Myocyte (in vitro differentiated cells): Measurements from ENCODE around the gene PLA2G2A. TPM values are rescaled to one million over a fixed set of nuclear protein-coding genes. Genes with fewer than 3 reads are reported as not detected.
"Not testable (repeated sequence)": the region's sequence is repeated elsewhere in the genome, so short reads cannot be mapped to it uniquely, and the experiment has no call there.

Experiments used
- DNase-seq: peaks from one replicate; pipeline ENCODE4 v3.0.0-alpha.2; 2012; ENCODE audit warnings: low read depth
- polyA plus RNA-seq: library from polyadenylated mRNA; unstranded; fragments of >200 nt; gene quantifications from one replicate; pipeline ENCODE4 v1.2.1, GENCODE V29; 2012; ENCODE audit warnings: missing spikeins
- total RNA-seq: library from RNA; depleted of rRNA; stranded (reverse); fragments of >200 nt; gene quantifications from 2 replicates; pipeline ENCODE4 v1.2.3, GENCODE V29; 2014

The PLA2G2A gene
- not detected in 2 replicates for total RNA-seq
- not detected for polyA plus RNA-seq

GRCh38 chr1:19979494-19979977, at the start of gene PLA2G2A:
TSS of gene PLA2G2A (minus strand) at chr1:19979618. CDS start at chr1:19978773, 845 bp downstream.
- DNase-seq: no peak

DNA sequence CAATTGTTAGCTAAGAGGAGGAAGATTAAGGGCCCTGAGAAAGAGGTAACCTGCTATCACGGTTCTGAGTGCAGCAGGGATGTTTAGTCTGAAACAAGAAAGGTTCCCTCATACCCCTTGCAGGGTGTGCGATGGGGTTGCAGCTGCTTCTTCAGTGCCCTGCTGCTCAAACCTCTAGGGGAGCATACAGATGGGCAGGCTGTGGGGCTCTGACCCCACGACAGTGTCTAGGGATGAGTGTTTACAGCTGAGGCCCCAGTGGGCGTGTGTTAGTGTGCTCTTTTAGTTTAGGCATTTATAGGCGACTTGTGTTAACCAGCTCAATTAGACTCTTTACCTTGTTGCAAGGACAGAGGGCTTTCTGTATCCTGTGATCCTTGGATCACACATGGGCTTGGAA, 49.3 kb upstream of the PLA2G2A start:
- no peak for DNase-seq

- no peak for DNase-seq
These were observed 48.7 kb upstream of the PLA2G2A start for GRCh38 chr1:20028125-20028524.

DNA sequence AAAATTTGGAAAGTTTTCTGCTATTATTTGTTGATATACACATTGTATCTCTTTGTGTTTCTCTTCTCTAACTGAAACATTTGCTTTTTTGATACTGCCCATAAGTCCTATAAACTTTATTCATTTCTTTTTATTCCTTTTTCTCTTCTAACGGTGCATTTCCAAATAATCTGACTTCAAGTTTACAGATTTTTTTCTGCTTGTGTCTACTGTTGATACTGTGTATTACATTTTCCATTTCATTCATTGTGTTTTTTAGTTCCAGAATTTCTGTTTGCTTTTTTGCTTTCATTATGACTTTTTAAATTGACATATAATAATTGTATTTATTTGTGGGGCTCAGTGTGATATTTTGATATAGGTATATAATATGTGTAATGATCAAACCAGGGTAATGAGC, 38.3 kb upstream of the PLA2G2A start:
- no peak for DNase-seq

- no peak for DNase-seq
These were observed 34.7 kb upstream of the PLA2G2A start for GRCh38 chr1:20014153-20014552.

- no peak for DNase-seq
These were observed 30.6 kb upstream of the PLA2G2A start for GRCh38 chr1:20010016-20010415.

- DNase-seq: no peak
These were observed 29.8 kb upstream of the PLA2G2A start for GRCh38 chr1:20009212-20009611.

GRCh38 chr1:20008391-20008841, 29.0 kb upstream of the PLA2G2A start:
- no peak for DNase-seq

GRCh38 chr1:19998823-19999222, 19.4 kb upstream of the PLA2G2A start:
- not testable (repeated sequence) for DNase-seq

DNA sequence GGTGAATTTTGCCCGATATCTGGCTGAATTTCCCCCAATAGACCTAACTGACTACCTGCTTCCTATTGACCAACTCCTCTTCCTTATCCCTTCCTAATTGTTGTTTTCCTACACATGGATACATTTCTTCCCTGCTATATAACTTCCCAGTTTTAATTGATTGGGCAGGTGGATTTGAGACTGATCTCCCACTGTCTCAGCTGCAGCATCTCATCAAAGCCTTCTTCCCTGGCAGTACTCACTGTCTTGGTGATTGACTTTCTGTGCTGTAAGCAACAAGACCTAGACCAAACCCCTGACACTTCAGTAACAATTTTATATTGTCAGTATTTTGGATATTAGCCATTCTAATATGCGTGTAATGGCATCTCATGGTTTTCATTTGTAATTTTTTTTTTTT, 11.3 kb upstream of the PLA2G2A start:
- no peak for DNase-seq

- not testable (repeated sequence) for DNase-seq
These were observed 10.8 kb upstream of the PLA2G2A start for GRCh38 chr1:19990182-19990582.

DNA sequence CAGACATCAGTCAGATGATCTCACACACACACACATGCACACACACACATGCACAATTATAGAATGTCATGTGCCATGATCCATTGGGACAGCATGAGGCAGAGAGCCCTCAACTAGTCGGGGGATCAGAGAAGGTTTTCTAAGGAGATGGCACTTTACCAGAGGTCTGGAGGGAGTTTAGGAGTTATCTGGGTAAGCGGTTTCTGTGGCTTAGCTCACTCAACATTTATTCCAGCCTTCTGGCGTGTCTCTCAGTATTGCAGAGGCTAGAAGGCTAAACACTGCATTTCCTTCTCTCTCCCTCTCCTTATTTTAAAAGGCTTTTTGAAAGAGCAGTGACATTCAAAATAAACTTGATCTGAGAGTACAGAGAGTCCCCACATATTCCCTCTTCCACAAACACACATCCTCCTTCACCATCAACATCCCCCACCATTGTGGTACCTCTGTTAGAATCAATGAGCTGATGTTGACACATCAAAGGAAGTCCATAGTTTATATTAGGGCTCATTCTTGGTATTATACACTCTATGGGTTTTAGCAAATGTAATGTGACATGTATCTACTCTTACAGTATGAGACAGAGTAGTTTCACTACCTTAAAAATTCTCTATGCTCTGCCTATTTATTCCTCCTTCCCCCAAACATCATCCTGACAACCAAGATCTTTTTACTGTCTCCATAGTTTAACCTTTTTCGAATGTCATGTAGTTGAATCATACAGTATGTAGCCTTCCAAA, 9.0 kb upstream of the PLA2G2A start:
- no peak for DNase-seq

GRCh38 chr1:19987719-19988118, 8.3 kb upstream of the PLA2G2A start:
- DNase-seq: no peak

DNA sequence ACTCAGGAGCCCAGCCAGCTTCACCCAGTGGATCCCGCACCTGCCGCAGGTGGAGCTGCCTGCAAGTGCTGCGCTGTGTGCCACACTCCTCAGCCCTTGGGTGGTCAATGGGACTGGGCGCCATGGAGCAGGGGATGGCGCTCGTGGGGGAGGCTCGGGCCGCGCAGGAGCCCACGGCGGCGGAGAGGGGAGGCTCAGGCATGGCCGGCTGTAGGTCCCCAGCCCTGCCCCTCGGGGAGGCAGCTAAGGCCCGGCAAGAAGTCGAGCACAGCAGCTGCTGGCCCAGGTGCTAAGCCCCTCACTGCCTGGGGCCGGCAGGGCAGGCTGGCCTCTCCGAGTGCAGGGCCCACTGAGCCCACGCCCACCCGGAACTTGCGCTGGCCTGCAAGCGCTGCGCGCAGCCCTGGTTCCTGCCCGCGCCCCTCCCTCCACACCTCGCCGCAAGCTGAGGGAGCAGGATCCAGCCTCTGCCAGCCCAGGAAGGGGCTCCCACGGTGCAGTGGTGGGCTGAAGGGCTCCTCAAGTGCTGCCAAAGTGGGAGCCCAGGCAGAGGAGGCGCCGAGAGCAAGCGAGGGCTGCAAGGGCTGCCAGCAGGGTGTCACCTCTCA, 5.1 kb upstream of the PLA2G2A start:
- DNase-seq: not testable (repeated sequence)

- DNase-seq: no peak
These were observed 2.3 kb upstream of the PLA2G2A start for GRCh38 chr1:19981507-19982312.

DNA sequence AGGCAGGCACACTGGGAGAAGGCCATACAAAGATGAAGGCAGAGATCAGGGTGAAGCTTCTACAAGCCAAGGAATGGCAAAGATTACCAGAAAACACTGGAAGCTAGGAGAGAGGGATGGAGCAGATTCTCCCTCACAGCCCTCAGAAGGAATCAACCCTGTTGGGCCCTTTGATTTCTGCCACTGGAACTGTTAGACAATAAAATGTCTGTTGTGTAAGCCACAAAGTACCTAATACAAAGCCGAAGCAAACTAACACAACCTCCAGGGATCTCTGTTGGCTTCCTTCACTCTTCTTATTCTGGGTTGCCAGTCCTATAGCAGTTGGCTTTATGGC, 1.7 kb upstream of the PLA2G2A start:
- DNase-seq: no peak

- no peak for DNase-seq
These were observed 896 bp upstream of the PLA2G2A start for GRCh38 chr1:19980314-19980713.

- no peak for DNase-seq
These were observed 1.3 kb downstream of the PLA2G2A start for GRCh38 chr1:19978143-19978542.

DNA sequence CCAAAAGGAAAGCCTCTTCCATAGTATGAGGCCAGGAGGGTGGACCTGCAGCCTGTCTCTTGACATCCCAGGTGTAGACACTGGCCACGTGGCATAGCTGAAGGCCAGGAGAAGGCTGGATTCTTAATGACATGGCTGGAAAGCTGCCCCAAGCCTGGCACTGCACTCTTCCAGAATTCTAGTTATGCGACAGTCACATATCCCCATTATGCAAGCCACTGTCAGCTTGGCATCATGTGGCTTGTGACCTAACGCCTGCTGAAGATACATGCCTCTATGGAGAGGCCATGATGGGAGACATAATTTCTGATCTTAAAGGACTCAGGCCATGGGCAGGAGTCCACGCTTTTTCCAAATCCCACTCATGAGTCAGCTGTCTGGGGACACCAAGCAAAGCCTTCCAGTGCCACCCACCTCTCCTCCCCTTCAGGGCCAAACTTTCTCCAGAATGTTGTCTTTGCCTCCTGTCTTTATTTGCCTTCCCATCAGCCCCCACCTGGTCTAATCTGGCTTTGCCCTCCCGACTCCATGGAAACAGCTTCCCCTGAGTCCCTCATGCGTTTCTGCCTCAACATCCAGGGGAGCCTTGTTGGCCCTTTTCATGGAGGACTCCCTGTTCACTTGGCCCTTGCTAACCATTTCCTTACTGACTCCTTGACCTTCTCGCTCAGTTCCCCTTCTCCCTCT, 3.0 kb downstream of the PLA2G2A start:
- no peak for DNase-seq

DNA sequence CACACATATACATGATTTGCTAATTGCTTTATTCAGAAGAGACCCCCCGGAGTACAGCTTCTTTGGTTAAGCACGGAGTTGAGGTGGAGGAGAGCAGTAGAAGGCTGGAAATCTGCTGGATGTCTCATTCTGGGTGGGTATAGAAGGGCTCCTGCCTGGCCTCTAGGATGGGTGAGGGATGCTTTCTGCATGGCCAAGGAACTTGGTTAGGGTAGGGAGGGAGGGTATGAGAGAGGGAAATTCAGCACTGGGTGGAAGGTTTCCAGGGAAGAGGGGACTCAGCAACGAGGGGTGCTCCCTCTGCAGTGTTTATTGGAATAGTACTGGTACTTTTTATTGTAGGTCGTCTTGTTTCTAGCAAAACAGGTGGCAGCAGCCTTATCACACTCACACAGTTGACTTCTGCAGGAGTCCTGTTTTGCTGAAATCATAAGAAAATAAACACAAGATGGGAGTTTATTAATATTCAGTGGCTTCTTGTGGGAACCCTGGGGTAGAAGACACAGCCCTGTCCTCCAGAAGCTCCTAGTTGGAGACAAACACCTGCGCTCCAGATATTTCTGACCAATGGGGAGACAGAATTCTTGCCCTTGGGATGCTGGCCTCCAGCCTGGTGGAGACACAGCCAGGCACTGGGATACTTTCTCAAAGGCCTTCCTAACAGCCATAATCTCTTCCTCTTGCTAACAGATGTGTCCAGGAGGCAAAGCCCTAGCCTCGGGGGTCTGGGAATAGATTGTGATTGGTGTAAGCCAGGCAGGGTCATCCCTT, 3.8 kb downstream of the PLA2G2A start:
- DNase-seq: no peak
